Body of pancreas (tissue), 4 donors: ENCODE results near the gene FBXL7. TPM values are rescaled to one million over a fixed set of nuclear protein-coding genes. Genes with fewer than 3 reads are reported as not detected.

Source experiments
- ATAC-seq: fragments of 150-250 bp; one replicate; pipeline ENCODE4 v1.9.1; 2016
- DNase-seq, 4 donors: peaks; one replicate each; pipeline ENCODE4 v3.0.0-alpha.2; 2019
- H3K27ac ChIP-seq, 4 donors: fragments of 200-600 bp; sonication (generic); 1 replicate in 3 of 4; 2 replicates in 1 of 4; pipeline versions ENCODE4 v1.5.1 to v1.6.1; 2016 to 2019; ENCODE audit warnings: mild to moderate bottlenecking in 1 of 4, mixed read lengths in 1 of 4, moderate library complexity in 1 of 4
- H3K27me3 ChIP-seq, 2 donors: fragments of 200-600 bp; sonication (generic); one replicate each; pipeline ENCODE4 v1.6.0; 2016; ENCODE audit warnings: mild to moderate bottlenecking in 1 of 2
- H3K36me3 ChIP-seq, 2 donors: fragments of 200-600 bp; sonication (generic); replicated peaks in 1 of 2; 2 replicates each; pipeline ENCODE4 v1.5.1; 2016; ENCODE audit warnings: low read depth in 2 of 2; ENCODE audit not compliant: insufficient read depth in 1 of 2
- H3K4me1 ChIP-seq: fragments of 200-600 bp; sonication (generic); one replicate; pipeline ENCODE4 v1.6.0; 2016
- H3K4me3 ChIP-seq, 2 donors: fragments of 200-600 bp; sonication (generic); 1 replicate in 1 of 2; 2 replicates in 1 of 2; pipeline ENCODE4 v1.5.1; 2016 to 2019
- H3K9me3 ChIP-seq, 3 donors: fragments of 200-600 bp; sonication (generic); 1 replicate in 2 of 3; 2 replicates in 1 of 3; pipeline ENCODE4 v1.5.1; 2016
- CTCF ChIP-seq, 7 experiments: fragments of 450-650 bp in 4 of 7; fragments of 200-600 bp in 3 of 7; sonication (generic) in 3 of 7; IDR thresholded peaks; one replicate each; pipeline ENCODE4 v1.5.1; 2016 to 2019; ENCODE audit warnings: antibody characterized with exemption in 7 of 7
- POLR2A ChIP-seq, 3 donors: fragments of 450-650 bp; IDR thresholded peaks; one replicate each; pipeline ENCODE4 v1.6.1; 2016; ENCODE audit warnings: antibody characterized with exemption in 3 of 3, mild to moderate bottlenecking in 2 of 3
- WGBS, 2 donors: methylation state at CpG; one replicate each; pipeline ENCODE4 v1.1.5; 2017; 5-methylcytosine and 5-hydroxymethylcytosine counted together
- intact Hi-C: fragments of 100-400 bp; cut with DNase I; formaldehyde crosslinking; loops from one replicate; pipeline ENCODE4 v1.15.1; 2023
- microRNA counts, 2 donors: library from miRNA; unstranded; fragments of <30 nt; microRNA quantifications; one replicate each; lab custom pipeline; 2017
- microRNA-seq, 2 donors: library from miRNA; unstranded; fragments of <30 nt; microRNA quantifications; one replicate each; pipeline ENCODE4, GENCODE V29; 2016; ENCODE audit warnings: borderline number of aligned reads in 2 of 2, borderline replicate concordance in 2 of 2
- small RNA-seq: library from RNA; depleted of rRNA; stranded (forward); fragments of <200 nt; gene quantifications from one replicate; pipeline ENCODE3, GENCODE V24; 2016
- total RNA-seq, 2 donors: library from RNA; depleted of rRNA; stranded (reverse); fragments of >200 nt; gene quantifications; one replicate each; pipeline ENCODE4 v1.1.0, GENCODE V29; 2016

FBXL7 gene
- total RNA-seq, 2 donors from 2014 or later = 3.1 to 4.0 TPM

GRCh38 chr5:15983392-15983791 is 483.4 kb downstream of the FBXL7 start:
- ATAC-seq = no peak
- no peaks in the 10 kb centered on the region for H3K27me3 ChIP-seq
- no peaks in the 10 kb centered on the region for H3K4me1 ChIP-seq
- H3K36me3 ChIP-seq = no peaks in the 10 kb centered on the region
- DNase-seq = no peak
- intact Hi-C loops = no loop called here
- no peaks in the 10 kb centered on the region for H3K9me3 ChIP-seq
- H3K4me3 ChIP-seq = no peak overlapping the region
- 24 to 27% methylated on average over 1 of the region's 1 CpG for WGBS, 2 donors
- TF ChIP-seq CTCF (IDR thresholded peaks at IDR 0.05) (no peak), POLR2A (IDR thresholded peaks at IDR 0.05) (no peak)
- no peak overlapping the region for H3K27ac ChIP-seq

MicroRNA genes within 50 kb of the gene (microRNA counts, 767-probe panel; counts per million panel counts)
- microRNA hsa-miR-887 (lab: Ali Mortazavi, UCI) = 0 to 736 counts per million in 2 donors

Small RNAs within 50 kb of the gene (microRNA-seq; reads per million reads assigned to microRNA genes)
- 18.9 to 37.2 reads per million in 2 donors for gene MIR887

Small RNAs within 50 kb of the gene (small RNA-seq; reads per million reads assigned to genes)
- 4.7 reads per million, percentile 87 among the genes with 10 or more reads in this experiment for gene MIR887
